Left ventricle myocardium inferior (tissue), 1 donor: ENCODE measurements around the gene FAM193A. TPM values are rescaled to one million over a fixed set of nuclear protein-coding genes. Genes with fewer than 3 reads are reported as not detected.
"Not testable (repeated sequence)": the region's sequence is repeated elsewhere in the genome, so short reads cannot be mapped to it uniquely, and the experiment has no call there.

ENCODE experiments used
- DNase-seq: peaks from one replicate; pipeline ENCODE4 v3.0.0-alpha.2; 2020
- H3K27ac ChIP-seq: fragments of 200-600 bp; replicated peaks from 2 replicates; pipeline ENCODE4 v1.8.0; 2021
- H3K27me3 ChIP-seq: fragments of 200-600 bp; 2 replicates; pipeline ENCODE4 v1.8.0; 2021; ENCODE audit warnings: low read depth
- H3K36me3 ChIP-seq: fragments of 200-600 bp; 2 replicates; pipeline ENCODE4 v1.8.0; 2021
- H3K4me1 ChIP-seq: fragments of 200-600 bp; 2 replicates; pipeline ENCODE4 v1.8.0; 2021
- H3K4me3 ChIP-seq: fragments of 200-600 bp; 2 replicates; pipeline ENCODE4 v1.8.0; 2021; ENCODE audit warnings: mild to moderate bottlenecking, moderate library complexity
- H3K9me3 ChIP-seq: fragments of 200-600 bp; replicated peaks from 2 replicates; pipeline ENCODE4 v1.8.0; 2021
- intact Hi-C: fragments of 100-400 bp; cut with micrococcal nuclease; formaldehyde crosslinking; loops from one replicate; pipeline ENCODE4 v1.11.0; 2022
- total RNA-seq: library from RNA; stranded (reverse); fragmentation: NEBNext Ultra II Directional; extraction: Animal tissue kit (Norgen Biotek cat#: 25700); gene quantifications from one replicate; pipeline ENCODE4 v1.2.1, GENCODE V29; 2021
- TF ChIP-seq, protein P1 (sequence below): fragments of 200-600 bp; IDR thresholded peaks from 2 replicates; pipeline ENCODE4 v1.8.0; 2021; ENCODE audit warnings: antibody characterized with exemption, mild to moderate bottlenecking, borderline replicate concordance
- donor health status: DM: no; HTN: yes; CAD: no; lungs with severe emphysema.

Gene FAM193A
- total RNA-seq, 1 donor from 2014 or later, result 16.0 TPM

DNA sequence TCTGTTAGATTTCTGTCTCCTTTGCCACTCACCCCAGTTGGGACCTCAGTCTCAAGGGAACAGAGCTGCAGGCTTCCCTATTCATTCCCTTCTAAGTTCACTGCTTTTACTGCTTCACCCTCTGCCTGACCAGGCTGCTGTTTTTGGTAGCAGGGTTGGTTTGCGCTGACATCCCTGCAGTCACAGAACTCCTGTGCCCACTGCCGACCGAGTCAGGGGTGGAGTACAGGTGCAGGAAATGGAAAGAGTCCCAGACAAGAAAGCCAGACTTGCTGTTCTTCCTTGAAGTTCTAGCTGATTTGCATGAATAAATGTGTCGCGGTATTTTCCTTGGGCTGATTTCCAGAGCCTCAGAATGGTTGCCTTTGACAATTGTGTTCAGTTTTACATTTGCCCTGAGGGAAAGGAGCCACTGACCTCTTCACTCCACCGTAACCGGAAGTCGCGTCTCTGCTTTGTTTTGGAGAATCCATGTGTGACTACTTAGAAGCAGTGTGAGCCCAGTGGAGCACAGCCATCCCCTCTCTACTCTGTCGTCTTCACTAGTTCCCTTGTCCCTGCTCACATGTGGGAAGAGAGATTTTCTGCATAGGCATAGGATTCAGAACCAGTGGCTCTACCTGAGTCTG is 134.9 kb downstream of the FAM193A start:
- H3K27me3 ChIP-seq, result no peaks in the 10 kb centered on the region
- TF ChIP-seq, protein P1, sequence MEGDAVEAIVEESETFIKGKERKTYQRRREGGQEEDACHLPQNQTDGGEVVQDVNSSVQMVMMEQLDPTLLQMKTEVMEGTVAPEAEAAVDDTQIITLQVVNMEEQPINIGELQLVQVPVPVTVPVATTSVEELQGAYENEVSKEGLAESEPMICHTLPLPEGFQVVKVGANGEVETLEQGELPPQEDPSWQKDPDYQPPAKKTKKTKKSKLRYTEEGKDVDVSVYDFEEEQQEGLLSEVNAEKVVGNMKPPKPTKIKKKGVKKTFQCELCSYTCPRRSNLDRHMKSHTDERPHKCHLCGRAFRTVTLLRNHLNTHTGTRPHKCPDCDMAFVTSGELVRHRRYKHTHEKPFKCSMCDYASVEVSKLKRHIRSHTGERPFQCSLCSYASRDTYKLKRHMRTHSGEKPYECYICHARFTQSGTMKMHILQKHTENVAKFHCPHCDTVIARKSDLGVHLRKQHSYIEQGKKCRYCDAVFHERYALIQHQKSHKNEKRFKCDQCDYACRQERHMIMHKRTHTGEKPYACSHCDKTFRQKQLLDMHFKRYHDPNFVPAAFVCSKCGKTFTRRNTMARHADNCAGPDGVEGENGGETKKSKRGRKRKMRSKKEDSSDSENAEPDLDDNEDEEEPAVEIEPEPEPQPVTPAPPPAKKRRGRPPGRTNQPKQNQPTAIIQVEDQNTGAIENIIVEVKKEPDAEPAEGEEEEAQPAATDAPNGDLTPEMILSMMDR, result no peak
- no peak for DNase-seq
- H3K27ac ChIP-seq, result no peak overlapping the region
- no peaks in the 10 kb centered on the region for H3K9me3 ChIP-seq
- intact Hi-C loops, result no loop called here
- peaks cover 72% of the 10 kb centered on the region for H3K36me3 ChIP-seq
- H3K4me3 ChIP-seq, result no peak overlapping the region
- H3K4me1 ChIP-seq, result peaks cover 28% of the 10 kb centered on the region

DNA sequence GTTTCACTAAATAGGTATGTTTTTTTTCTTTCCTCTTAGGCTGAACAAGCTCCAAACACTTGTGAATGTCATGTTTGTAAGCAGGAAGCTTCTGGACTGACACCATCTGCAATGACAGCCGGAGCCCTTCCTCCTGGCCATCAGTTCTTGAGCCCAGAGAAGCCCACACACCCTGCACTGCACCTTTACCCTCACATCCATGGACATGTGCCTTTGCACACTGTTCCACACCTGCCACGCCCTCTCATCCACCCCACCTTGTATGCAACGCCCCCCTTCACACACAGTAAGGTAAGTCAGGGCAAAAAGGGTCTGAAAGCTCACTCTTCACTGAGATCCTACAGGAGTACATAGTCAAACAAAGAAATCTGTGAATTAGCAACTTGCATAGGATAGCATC is 135.6 kb downstream of the FAM193A start:
- Histone ChIP-seq H3K27ac (no peak overlapping the region), H3K4me1 (peaks cover 28% of the 10 kb centered on the region), H3K27me3 (no peaks in the 10 kb centered on the region), H3K4me3 (no peak overlapping the region), H3K9me3 (no peaks in the 10 kb centered on the region), H3K36me3 (peaks cover 79% of the 10 kb centered on the region)
- TF ChIP-seq, protein P1, result no peak
- DNase-seq, result no peak
- intact Hi-C loops, result no loop called here

DNA sequence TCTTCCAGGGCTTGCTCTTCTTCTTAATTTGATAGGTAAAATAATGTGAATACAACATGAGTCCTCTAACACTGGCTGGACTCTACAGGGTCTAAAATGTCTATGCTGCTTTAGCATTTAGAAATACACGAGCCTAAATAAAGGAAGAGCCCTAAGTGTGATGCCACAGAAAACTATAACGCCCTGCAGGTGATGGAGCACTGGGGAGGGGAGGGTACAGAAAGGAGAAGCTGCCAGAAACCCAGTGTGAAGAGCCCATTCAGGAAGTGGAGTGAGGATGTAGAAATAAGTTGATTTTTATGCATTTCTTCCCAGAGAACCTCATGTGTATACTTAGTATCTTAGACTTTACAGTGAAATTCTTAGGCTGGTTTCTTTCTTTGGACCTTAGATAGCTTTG is 136.3 kb downstream of the FAM193A start:
- no peaks in the 10 kb centered on the region for H3K27me3 ChIP-seq
- H3K36me3 ChIP-seq, result peaks cover 83% of the 10 kb centered on the region
- no peak overlapping the region for H3K4me3 ChIP-seq
- no peak for DNase-seq
- TF ChIP-seq, protein P1, result no peak
- intact Hi-C loops, result no loop called here
- H3K27ac ChIP-seq, result no peak overlapping the region
- H3K9me3 ChIP-seq, result no peaks in the 10 kb centered on the region
- H3K4me1 ChIP-seq, result peaks cover 28% of the 10 kb centered on the region

DNA sequence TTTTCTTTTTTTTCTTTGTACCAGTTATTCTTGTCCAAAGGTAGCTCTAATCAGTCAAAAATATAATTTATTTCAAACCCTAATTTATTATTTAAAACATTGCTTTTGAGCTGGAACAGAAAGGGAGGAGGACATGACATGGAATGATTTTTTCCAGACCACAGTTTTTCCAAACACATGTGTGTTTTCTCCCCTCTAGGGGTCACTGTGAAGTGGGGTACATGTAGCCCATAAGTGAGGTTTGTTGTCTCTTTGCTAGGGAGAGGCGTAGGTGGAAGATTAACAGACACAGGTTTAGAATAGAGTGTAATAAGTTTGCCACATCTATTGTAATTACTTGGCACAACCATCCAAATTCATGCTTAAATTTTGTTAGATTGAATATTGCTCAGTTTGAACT is 136.7 kb downstream of the FAM193A start:
- Histone ChIP-seq H3K4me1 (peaks cover 28% of the 10 kb centered on the region), H3K27me3 (no peaks in the 10 kb centered on the region), H3K27ac (no peak overlapping the region), H3K9me3 (no peaks in the 10 kb centered on the region), H3K36me3 (peaks cover 87% of the 10 kb centered on the region), H3K4me3 (no peak overlapping the region)
- DNase-seq, result no peak
- intact Hi-C loops, result no loop called here
- TF ChIP-seq, protein P1, result peak; percentile 10

DNA sequence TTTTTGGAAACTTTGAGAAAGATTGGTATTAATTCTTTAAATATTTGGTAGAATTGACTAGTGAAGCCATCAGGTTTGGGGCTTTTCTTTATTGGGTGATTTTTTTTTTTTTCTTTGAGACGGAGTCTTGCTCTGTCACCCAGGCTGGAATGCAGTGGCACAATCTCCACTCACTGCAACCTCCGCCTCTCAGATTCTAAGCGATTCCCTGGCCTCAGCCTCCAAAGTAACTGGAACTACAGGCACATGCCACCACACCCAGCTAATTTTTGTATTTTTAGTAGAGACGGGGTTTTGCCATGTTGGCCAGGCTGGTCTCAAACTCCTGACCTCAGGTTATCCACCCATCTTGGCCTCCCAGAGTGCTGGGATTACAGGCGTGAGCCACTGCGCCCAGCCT is 143.3 kb downstream of the FAM193A start:
- DNase-seq, H3K27ac ChIP-seq, intact Hi-C loops, H3K27me3 ChIP-seq, H3K4me1 ChIP-seq, H3K4me3 ChIP-seq, H3K9me3 ChIP-seq: not testable (repeated sequence)
- H3K36me3 ChIP-seq, result peaks cover 41% of the 10 kb centered on the region

DNA sequence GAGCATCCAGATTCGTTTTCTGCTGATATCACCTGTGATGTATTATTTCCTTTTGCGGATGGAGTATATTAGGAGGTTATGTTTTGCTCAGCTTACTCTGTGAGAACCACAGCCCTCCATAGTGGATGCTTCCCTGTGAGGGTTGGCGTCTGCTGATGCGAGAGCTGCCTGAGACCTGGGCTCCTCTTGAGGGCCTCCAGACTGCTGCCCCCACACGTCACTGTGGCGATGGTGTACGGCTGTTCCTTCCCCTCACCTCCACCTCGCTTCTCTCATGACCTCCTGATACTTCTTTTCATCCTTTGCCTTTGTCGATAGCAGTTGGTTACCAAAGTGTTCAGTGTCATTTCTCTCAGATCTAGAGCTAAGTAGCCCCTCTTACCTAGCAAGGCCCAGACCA is 148.0 kb downstream of the FAM193A start:
- H3K4me1 ChIP-seq, result peaks cover 7% of the 10 kb centered on the region
- DNase-seq, result no peak
- H3K27ac ChIP-seq, result no peak overlapping the region
- no peaks in the 10 kb centered on the region for H3K27me3 ChIP-seq
- H3K36me3 ChIP-seq, result peaks cover 46% of the 10 kb centered on the region
- TF ChIP-seq, protein P1, result no peak
- no peak overlapping the region for H3K4me3 ChIP-seq
- H3K9me3 ChIP-seq, result no peaks in the 10 kb centered on the region
- intact Hi-C loops, result no loop called here
